ENCODE measurements around the gene TRPM3. TPM values are rescaled to one million over a fixed set of nuclear protein-coding genes. Genes with fewer than 3 reads are reported as not detected.

TRPM3 gene
- total and polyA plus RNA-seq, 2 of the 13 experiments (the other 11 are each of a cell fraction or from before 2014, with no cell fraction given) = not detected

- TF ChIP-seq KLF15 (CRISPR knock-in tag; IDR thresholded peaks at IDR 0.05; ENCODE audit: borderline replicate concordance) = no peak
- no peak for TF ChIP-seq ZNF143 (CRISPR knock-in tag; IDR thresholded peaks at IDR 0.05)
- TF ChIP-seq SRSF9 (IDR thresholded peaks at IDR 0.05; ENCODE audit: borderline replicate concordance, insufficient read depth, low read depth, low read length, poor library complexity, severe bottlenecking) = no peak
Measured at GRCh38 chr9:71098801-71099200, 22.6 kb downstream of the TRPM3 start (continued).

- ATAC-seq (no peak), FAIRE-seq (no peak), DNase-seq (ENCODE audit: low spot score) (no peak)
- Histone ChIP-seq H3K4me1 (ENCODE audit: insufficient read depth, low read length) (peaks cover 42% of the 10 kb centered on the region), H3K4me2 (ENCODE audit: low read depth, low read length) (no peak overlapping the region), H2AFZ (ENCODE audit: low read length) (no peak overlapping the region), H3K36me3 (replicated peaks in 1 of 2; ENCODE audit: control insufficient read depth in 1 of 2, insufficient read depth in 2 of 2, low read length in 2 of 2) (no peaks in the 10 kb centered on the region), H3K9me3 (ENCODE audit: low read length) (no peaks in the 10 kb centered on the region), H4K20me1 (ENCODE audit: insufficient read depth, low read length) (no peaks in the 10 kb centered on the region), H3K9ac (ENCODE audit: insufficient read depth, low read depth, low read length) (no peak overlapping the region), H3K27ac (ENCODE audit: extremely low read length, insufficient read depth, low read length) (peak overlapping the region; percentile 74), H3K4me3 (replicated peaks in 1 of 3; ENCODE audit: insufficient read depth in 1 of 3, low read depth in 2 of 3, low read length in 3 of 3) (no peak overlapping the region), H3K79me2 (ENCODE audit: insufficient read depth, low read length) (no peaks in the 10 kb centered on the region), H3K27me3 (ENCODE audit: control insufficient read depth in 1 of 2, insufficient read depth in 2 of 2, low read length in 2 of 2) (no peaks in the 10 kb centered on the region)
- intact Hi-C loops (cut with micrococcal nuclease; ENCODE audit: unreplicated experiment) = loop anchor here (1.0 kb wide), 1 partner anchor 182 kb away; no protein-coding TSS in a partner anchor
- BruUV-seq (replicated peaks) = no TSS peak
- ChIA-PET CTCF (ENCODE audit: low intra/inter-chr PET ratio, low total read pairs) (no interaction called here), POLR2A (no interaction called here)
- TF ChIP-seq CBFB (CRISPR knock-in tag; IDR thresholded peaks at IDR 0.05) = no peak
- no peak for TF ChIP-seq ZNF672 (CRISPR knock-in tag; IDR thresholded peaks at IDR 0.05)
- TF ChIP-seq ZNF782 (CRISPR knock-in tag; IDR thresholded peaks at IDR 0.05; ENCODE audit: borderline replicate concordance) = no peak
- TF ChIP-seq GABPA (IDR thresholded peaks at IDR 0.05; ENCODE audit: low read depth, low read length) = no peak
- TF ChIP-seq GABPA (CRISPR knock-in tag; IDR thresholded peaks at IDR 0.05; ENCODE audit: low read depth) = 0 out of 2 replicates have a peak, but pooled peaks have one; percentile 4
- in situ Hi-C loops (cut with HindIII; ENCODE audit: extremely low pct_ligation_motif_present, low pct_unique_long_range_greater_than_20kb) = no loop called here
Measured at GRCh38 chr9:71097671-71098070, 23.8 kb downstream of the TRPM3 start.

All from HepG2 (cell line).